Stomach (tissue), 19 donors: Measurements from ENCODE around the gene SYF2. TPM values are rescaled to one million over a fixed set of nuclear protein-coding genes. Genes with fewer than 3 reads are reported as not detected.
A peak's percentile ranks its signal among the peaks of the same experiment; 100 is the strongest.
"Not testable (repeated sequence)": the region's sequence is repeated elsewhere in the genome, so short reads cannot be mapped to it uniquely, and the experiment has no call there.

Experiments used
- DNase-seq, 2 donors: peaks; one replicate each; pipeline versions ENCODE4 v3.0.0 to v3.0.0-alpha.2; 2013 to 2019
- H3K27ac ChIP-seq, 5 donors: fragments of 200-600 bp in 4 of 5; sonication (generic) in 4 of 5; one replicate each; pipeline ENCODE4 v1.5.1; 2013 to 2019; ENCODE audit warnings: mild to moderate bottlenecking in 1 of 5, moderate library complexity in 1 of 5
- H3K27me3 ChIP-seq, 3 donors: fragments of 200-600 bp; sonication (generic); one replicate each; pipeline ENCODE4 v1.5.1; 2017 to 2019; ENCODE audit warnings: mixed run types in 1 of 3
- H3K36me3 ChIP-seq, 4 donors: fragments of 200-600 bp; sonication (generic); 1 replicate in 3 of 4; 2 replicates in 1 of 4; pipeline ENCODE4 v1.5.1; 2016 to 2019
- H3K4me1 ChIP-seq, 4 donors: fragments of 200-600 bp; sonication (generic); one replicate each; pipeline ENCODE4 v1.5.1; 2016 to 2019
- H3K4me3 ChIP-seq, 4 donors: fragments of 200-600 bp; sonication (generic) in 3 of 4; one replicate each; pipeline ENCODE4 v1.5.1; 2016 to 2019; ENCODE audit warnings: mild to moderate bottlenecking in 1 of 4
- H3K9me3 ChIP-seq, 4 donors: fragments of 200-600 bp; sonication (generic); one replicate each; pipeline ENCODE4 v1.5.1; 2016 to 2019
- EP300 ChIP-seq: sonication (generic); formaldehyde crosslinking; IDR thresholded peaks from one replicate; pipeline ENCODE4 v1.6.1; 2017; ENCODE audit warnings: antibody characterized with exemption
- POLR2A ChIP-seq, 4 donors: fragments of 450-650 bp; IDR thresholded peaks; one replicate each; pipeline ENCODE4 v1.6.1; 2016; ENCODE audit warnings: antibody characterized with exemption in 4 of 4, control low read depth in 2 of 4, mild to moderate bottlenecking in 1 of 4, moderate library complexity in 1 of 4
- POLR2AphosphoS5 ChIP-seq, 3 donors: sonication (generic); formaldehyde crosslinking; IDR thresholded peaks; one replicate each; pipeline ENCODE4 v1.6.1; 2016; ENCODE audit warnings: antibody characterized with exemption in 3 of 3
- WGBS, 5 donors: extraction: QIAGEN DNeasy Blood & Tissue Kit in 3 of 5; methylation state at CpG; one replicate each; pipeline versions ENCODE4 v1.1.5 to v1.1.7; 2013 to 2018; 5-methylcytosine and 5-hydroxymethylcytosine counted together
- intact Hi-C: fragments of 100-400 bp; cut with DNase I; formaldehyde crosslinking; loops from one replicate; pipeline ENCODE4 v1.15.1; 2023; ENCODE audit warnings: low total_unique reads
- long read RNA-seq, 10 donors: transcript quantifications; one replicate each; lab custom pipeline, GENCODE V29; 2026
- polyA plus RNA-seq, 3 donors: library from polyadenylated mRNA; stranded (reverse); fragments of 200-250 nt; gene quantifications; one replicate each; pipeline ENCODE4 v1.2.3, GENCODE V29; 2013
- total RNA-seq, 5 donors: library from RNA; depleted of rRNA; stranded (reverse); fragments of >200 nt; gene quantifications; one replicate each; pipeline versions ENCODE4 v1.1.0 to v1.2.3, GENCODE V29; 2014 to 2016
- TF ChIP-seq, protein P1 (sequence below), 7 experiments: fragments of 450-650 bp in 4 of 7; fragments of 200-600 bp in 3 of 7; sonication (generic) in 3 of 7; IDR thresholded peaks; one replicate each; pipeline ENCODE4 v1.5.1; 2016 to 2019; ENCODE audit warnings: antibody characterized with exemption in 7 of 7, control low read depth in 2 of 7, mild to moderate bottlenecking in 1 of 7
- donor health status: healthy with polysubstance abuse.
- donor health status: Bipolar disorder and iron deficiency.
- donor health status: healthy.

SYF2 gene
- total RNA-seq (10 to 100 TPM; 17.9 to 57.3 (median 29.8) TPM), polyA plus RNA-seq (100 to 1,000 TPM in 1 of 3 donors, 10 to 100 TPM in 2; 71.1 to 146 (median 85.2) TPM)
- long read RNA-seq, donor 1, transcript SYF2-201 (7 exons, 1,345 nt) = major isoform, 20 of 35 reads
- long read RNA-seq, donor 1, partial matches to known transcripts = 12 of 35 reads
- long read RNA-seq, donor 1, other reads (novel, unspliced or antisense) = 0 of 35 reads
- long read RNA-seq, donor 2, transcript SYF2-201 (7 exons, 1,345 nt) = major isoform, 29 of 37 reads
- long read RNA-seq, donor 2, partial matches to known transcripts = 5 of 37 reads
- long read RNA-seq, donor 2, other reads (novel, unspliced or antisense) = 0 of 37 reads
- long read RNA-seq, donor 3, transcript SYF2-201 (7 exons, 1,345 nt) = major isoform, 13 of 19 reads
- long read RNA-seq, donor 3, partial matches to known transcripts = 5 of 19 reads
- long read RNA-seq, donor 3, other reads (novel, unspliced or antisense) = 0 of 19 reads
- long read RNA-seq, donor 4, transcript SYF2-201 (7 exons, 1,345 nt) = major isoform, 5 of 5 reads
- long read RNA-seq, donor 4, partial matches to known transcripts = 0 of 5 reads
- long read RNA-seq, donor 4, other reads (novel, unspliced or antisense) = 0 of 5 reads
- long read RNA-seq, donor 5, transcript SYF2-201 (7 exons, 1,345 nt) = major isoform, 18 of 39 reads
- long read RNA-seq, donor 5, partial matches to known transcripts = 20 of 39 reads
- long read RNA-seq, donor 5, other reads (novel, unspliced or antisense) = 0 of 39 reads
- long read RNA-seq, donor 6 = 0 reads
- long read RNA-seq, donor 7, transcript SYF2-201 (7 exons, 1,345 nt) = major isoform, 28 of 67 reads
- long read RNA-seq, donor 7, partial matches to known transcripts = 38 of 67 reads
- long read RNA-seq, donor 7, other reads (novel, unspliced or antisense) = 0 of 67 reads
- long read RNA-seq, donor 8, transcript SYF2-201 (7 exons, 1,345 nt) = major isoform, 18 of 30 reads
- long read RNA-seq, donor 8, partial matches to known transcripts = 10 of 30 reads
- long read RNA-seq, donor 8, other reads (novel, unspliced or antisense) = 0 of 30 reads
- long read RNA-seq, donor 9, transcript SYF2-201 (7 exons, 1,345 nt) = major isoform, 18 of 38 reads
- long read RNA-seq, donor 9, partial matches to known transcripts = 20 of 38 reads
- long read RNA-seq, donor 9, other reads (novel, unspliced or antisense) = 0 of 38 reads
- long read RNA-seq, donor 10, transcript SYF2-201 (7 exons, 1,345 nt) = major isoform, 15 of 26 reads
- long read RNA-seq, donor 10, partial matches to known transcripts = 8 of 26 reads
- long read RNA-seq, donor 10, other reads (novel, unspliced or antisense) = 0 of 26 reads

DNA sequence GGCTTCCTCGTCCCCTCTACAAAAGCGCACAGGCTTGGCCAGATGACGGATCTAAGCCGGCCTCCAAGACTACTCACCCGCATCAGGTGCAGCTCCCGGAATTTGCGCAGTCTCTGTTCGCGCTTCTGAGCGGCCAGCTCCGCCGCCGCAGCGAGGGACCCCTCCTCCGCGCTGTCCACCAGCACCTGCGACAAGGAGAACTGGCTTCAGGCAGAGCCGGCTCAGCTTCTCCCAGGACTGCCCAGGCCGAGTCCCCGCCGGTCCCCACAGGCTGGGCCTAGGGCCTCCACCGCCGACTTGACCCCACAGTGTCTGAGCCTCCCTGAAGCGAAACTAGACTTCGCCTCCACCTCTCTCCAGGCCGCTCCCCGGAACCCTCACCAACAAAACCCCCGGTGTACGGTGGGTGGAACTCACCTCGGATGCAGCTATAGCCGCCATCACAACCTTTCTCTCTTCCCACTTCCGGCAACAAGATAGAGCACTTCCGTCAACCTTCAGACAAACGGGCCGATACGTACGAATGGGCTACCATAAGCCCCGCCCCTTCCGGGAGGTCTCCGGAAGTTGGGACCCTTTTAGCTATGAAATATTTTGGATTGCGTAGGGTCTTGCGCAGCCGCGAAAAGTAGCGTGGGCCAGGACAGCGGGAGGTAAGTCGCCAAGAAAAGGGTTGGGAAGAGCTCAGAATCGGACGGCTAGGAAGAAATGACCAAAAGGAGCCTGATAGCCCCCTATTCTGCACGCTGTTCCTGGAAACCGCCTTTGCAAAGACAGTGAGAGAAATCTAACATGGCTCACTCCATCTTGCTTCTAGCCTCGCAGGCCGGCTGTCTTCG, at the start of gene SYF2:
SYF2 (minus strand) TSS at position 476 of the 839 bp plus-strand sequence; CDS start at position 441, 35 bp downstream.
- intact Hi-C loops = no loop called here
- H3K27ac ChIP-seq = peak within 1 kb of the TSS; percentile 91 to 98 (median 94)
- H3K36me3 ChIP-seq = peaks cover 15 to 49% (median 36%) of the 10 kb centered on the region in 4 donors
- H3K27me3 ChIP-seq = no peaks in the 10 kb centered on the region
- TF ChIP-seq EP300 (no peak), POLR2A (IDR thresholded peaks at IDR 0.05) (no peak), POLR2AphosphoS5 (IDR thresholded peaks at IDR 0.05) (peak; percentile 65 to 94 (median 82))
- TF ChIP-seq, protein P1, sequence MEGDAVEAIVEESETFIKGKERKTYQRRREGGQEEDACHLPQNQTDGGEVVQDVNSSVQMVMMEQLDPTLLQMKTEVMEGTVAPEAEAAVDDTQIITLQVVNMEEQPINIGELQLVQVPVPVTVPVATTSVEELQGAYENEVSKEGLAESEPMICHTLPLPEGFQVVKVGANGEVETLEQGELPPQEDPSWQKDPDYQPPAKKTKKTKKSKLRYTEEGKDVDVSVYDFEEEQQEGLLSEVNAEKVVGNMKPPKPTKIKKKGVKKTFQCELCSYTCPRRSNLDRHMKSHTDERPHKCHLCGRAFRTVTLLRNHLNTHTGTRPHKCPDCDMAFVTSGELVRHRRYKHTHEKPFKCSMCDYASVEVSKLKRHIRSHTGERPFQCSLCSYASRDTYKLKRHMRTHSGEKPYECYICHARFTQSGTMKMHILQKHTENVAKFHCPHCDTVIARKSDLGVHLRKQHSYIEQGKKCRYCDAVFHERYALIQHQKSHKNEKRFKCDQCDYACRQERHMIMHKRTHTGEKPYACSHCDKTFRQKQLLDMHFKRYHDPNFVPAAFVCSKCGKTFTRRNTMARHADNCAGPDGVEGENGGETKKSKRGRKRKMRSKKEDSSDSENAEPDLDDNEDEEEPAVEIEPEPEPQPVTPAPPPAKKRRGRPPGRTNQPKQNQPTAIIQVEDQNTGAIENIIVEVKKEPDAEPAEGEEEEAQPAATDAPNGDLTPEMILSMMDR (IDR thresholded peaks at IDR 0.05) = no peak
- peaks cover 18 to 61% (median 51%) of the 10 kb centered on the region in 4 donors for H3K4me1 ChIP-seq
- 0 to 1% (median 0%) methylated on average over 35 to 54 of the region's 54 CpGs for WGBS, 5 donors
- peak within 1 kb of the TSS; percentile 65 to 98 (median 84) for H3K4me3 ChIP-seq
- no peaks in the 10 kb centered on the region for H3K9me3 ChIP-seq
- DNase-seq = peak; percentile 88 to 98

DNA sequence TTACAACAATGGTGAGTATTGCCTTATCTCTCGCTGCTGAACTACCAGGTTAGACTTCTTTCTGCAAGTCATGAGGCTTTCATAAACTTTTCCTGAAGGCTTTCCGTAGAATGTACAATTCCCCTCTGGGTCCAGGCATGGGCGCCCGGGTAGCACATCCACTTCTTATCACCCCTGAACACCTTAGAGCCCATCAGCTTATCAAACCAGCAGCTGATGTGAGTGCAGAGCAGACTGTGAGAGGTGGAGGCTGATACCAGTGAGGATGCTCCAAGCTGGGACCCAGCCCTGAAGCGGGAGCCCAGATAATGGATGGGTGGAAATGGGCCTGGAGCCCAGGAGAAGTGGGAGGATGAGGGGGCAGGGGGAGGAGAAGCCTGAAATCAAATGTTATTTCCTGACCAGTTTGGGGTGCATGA, 47.4 kb upstream of the SYF2 start:
- H3K9me3 ChIP-seq, H3K27ac ChIP-seq, H3K4me1 ChIP-seq, intact Hi-C loops, H3K4me3 ChIP-seq, H3K36me3 ChIP-seq, DNase-seq, H3K27me3 ChIP-seq: not testable (repeated sequence)
- 43 to 83% (median 66%) methylated on average over 4 of the region's 5 CpGs for WGBS, 5 donors

DNA sequence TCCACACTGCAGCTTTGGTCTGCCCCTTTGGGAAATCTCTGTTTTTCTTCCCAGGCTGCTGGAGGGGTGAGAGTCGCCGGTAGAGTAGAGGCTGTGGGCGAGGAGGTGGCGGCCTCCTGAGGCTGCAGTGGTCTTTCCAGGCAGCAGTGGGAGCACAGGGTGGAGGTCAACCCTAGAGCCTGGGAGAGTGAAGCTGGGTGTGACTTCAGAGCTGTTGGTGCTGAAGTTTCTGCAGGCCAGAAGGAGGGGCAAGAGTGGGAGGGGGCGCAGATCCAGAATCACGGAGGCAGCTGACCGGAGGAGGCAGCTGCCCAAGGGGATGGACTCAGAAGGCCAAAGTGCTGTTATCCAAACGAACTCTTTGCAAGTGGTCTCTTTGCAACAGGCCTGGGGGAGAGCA, 46.5 kb upstream of the SYF2 start:
- H3K4me1 ChIP-seq, intact Hi-C loops, H3K36me3 ChIP-seq, DNase-seq, H3K4me3 ChIP-seq, H3K27me3 ChIP-seq, H3K9me3 ChIP-seq, H3K27ac ChIP-seq: not testable (repeated sequence)
- 70 to 83% (median 73%) methylated on average over 3 to 7 of the region's 8 CpGs for WGBS, 5 donors

DNA sequence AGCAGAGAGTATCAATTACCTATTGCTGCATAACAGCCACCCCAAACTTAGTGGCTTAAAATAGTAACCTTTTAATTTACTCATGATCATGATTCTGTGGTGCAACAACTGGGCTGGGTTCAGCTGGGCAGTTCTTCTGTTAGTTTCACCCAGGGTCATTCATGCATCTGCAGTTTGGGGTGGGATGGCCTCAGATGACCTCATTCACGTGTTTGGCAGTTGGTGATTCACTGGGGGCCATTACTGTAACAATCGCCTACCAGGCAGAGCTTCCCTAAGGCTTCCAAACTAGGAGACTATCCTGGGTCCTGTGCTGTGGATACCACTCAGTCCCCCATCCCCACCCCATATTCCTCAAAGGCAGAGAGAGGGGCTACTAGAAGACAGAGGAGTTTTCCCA, 46.1 kb upstream of the SYF2 start:
- intact Hi-C loops = not testable (repeated sequence)

DNA sequence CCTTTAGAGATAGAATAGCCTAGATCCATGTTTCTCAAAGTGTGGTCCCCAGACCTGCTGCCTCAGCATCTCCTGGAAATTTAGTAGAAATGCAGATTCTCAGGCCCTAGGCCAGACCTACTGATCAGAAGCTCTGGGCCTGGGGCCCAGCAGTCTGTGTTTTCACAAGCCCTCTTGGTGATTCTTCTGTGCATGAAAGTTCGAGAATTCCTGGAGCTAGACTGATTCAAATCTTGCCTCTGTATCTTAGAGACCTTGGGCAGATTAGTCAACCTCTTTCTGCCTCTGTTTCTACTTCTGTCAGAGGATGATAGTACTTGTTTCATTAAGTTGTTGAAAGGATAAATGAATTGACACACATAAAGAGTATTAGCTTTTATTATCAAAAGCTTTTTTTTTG, 45.0 kb upstream of the SYF2 start:
- DNase-seq, H3K4me1 ChIP-seq, H3K4me3 ChIP-seq, intact Hi-C loops, H3K27ac ChIP-seq, H3K9me3 ChIP-seq, H3K27me3 ChIP-seq, H3K36me3 ChIP-seq: not testable (repeated sequence)
- 76 to 93% (median 85%) methylated on average over 1 of the region's 1 CpG; no CpG with 5 or more reads in 1 of the 5 donors for WGBS, 5 donors

More for the DNA sequence above, 46.1 kb upstream of the SYF2 start:
- 54 to 93% (median 80%) methylated on average over 1 to 2 of the region's 2 CpGs for WGBS, 5 donors
- not testable (repeated sequence) for H3K4me3 ChIP-seq, H3K27ac ChIP-seq, H3K4me1 ChIP-seq, H3K27me3 ChIP-seq, H3K36me3 ChIP-seq, DNase-seq, H3K9me3 ChIP-seq

DNA sequence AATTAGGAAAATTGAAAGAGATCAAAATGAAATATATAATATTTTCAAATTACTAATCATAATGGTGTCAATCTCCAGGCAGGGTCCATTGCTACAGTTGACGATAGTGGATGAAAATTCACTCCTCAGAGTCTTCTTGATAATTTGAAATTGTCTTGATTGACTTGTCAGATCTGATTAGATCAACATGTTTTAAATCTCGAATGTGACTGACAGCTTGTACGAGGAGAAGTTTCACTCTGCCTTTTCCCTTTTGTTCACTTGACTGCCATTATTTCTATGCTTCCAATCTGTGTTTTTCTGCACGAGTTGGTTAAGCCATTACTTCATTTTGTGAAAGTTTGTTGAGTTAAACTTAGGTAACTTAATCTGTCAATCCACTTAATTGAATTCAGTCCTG, 43.3 kb upstream of the SYF2 start:
- 58 to 76% (median 62%) methylated on average over 4 of the region's 4 CpGs for WGBS, 5 donors
- intact Hi-C loops, H3K4me3 ChIP-seq: not testable (repeated sequence)

DNA sequence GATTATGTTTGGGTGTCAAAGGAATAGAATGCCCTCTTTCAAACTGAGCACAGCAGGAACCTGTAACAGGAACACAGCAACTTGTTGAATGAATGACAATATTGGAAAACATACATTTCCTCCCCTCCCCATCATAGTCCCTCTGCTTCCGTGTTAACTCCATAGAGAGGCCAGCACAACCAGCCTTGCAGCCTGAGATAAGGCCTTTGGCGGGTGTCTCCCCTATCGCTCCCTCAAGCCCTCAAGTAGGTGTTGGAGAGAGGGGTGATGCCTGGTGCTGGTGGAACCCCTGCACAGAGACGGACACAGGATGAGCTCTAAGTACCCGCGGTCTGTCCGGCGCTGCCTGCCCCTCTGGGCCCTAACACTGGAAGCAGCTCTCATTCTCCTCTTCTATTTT, 39.9 kb upstream of the SYF2 start, which contains the start of gene RHD:
RHD (plus strand) TSS at position 272 of the 400 bp plus-strand sequence; CDS start at position 311, 39 bp downstream.
- H3K36me3 ChIP-seq, H3K4me1 ChIP-seq, H3K4me3 ChIP-seq, intact Hi-C loops, H3K27ac ChIP-seq, H3K9me3 ChIP-seq, H3K27me3 ChIP-seq, DNase-seq: not testable (repeated sequence)
- 66 to 81% (median 77%) methylated on average over 7 to 8 of the region's 8 CpGs for WGBS, 5 donors

More for the DNA sequence above, 43.3 kb upstream of the SYF2 start:
- not testable (repeated sequence) for H3K4me1 ChIP-seq, H3K27me3 ChIP-seq, H3K9me3 ChIP-seq, DNase-seq, H3K36me3 ChIP-seq, H3K27ac ChIP-seq

DNA sequence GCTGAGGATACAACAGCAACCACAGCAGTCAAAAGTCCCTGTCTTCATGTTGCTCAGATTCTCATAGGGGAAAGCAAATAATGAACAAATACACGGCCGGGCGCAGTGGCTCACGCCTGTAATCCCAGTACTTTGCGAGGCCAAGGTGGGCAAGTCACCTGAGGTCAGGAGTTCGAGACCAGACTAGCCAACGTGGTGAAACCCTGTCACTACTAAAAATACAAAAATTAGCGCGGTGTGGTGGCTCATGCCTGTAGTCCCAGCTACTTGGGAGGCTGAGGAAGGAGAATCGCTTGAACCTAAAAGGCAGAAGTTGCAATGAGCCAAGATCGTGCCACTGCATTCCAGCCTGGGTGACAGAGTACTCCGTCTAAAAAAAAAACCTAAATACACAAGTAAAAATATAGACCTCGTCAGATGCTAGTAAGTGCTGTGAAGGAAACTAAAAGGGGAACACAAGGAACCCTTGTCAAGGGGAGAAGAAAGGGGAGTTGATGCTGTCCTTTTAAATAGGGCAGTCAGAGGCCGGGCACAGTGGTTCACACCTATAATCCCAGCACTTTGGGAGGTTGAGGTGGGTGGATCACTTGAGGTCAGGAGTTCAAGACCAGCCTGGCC, 36.0 kb upstream of the SYF2 start:
- DNase-seq, H3K36me3 ChIP-seq, H3K9me3 ChIP-seq, H3K27me3 ChIP-seq, intact Hi-C loops: not testable (repeated sequence)
- 36 to 39% (median 37%) methylated on average over 14 of the region's 14 CpGs for WGBS, 5 donors
- H3K4me1 ChIP-seq = peaks cover 0 to 15% (median 6%) of the 10 kb centered on the region in 4 donors
- peak overlapping the region; percentile 3 to 89 (median 81) for H3K27ac ChIP-seq
- H3K4me3 ChIP-seq = peak overlapping the region; percentile 50 to 62 (median 57)
